ENCODE measurements around the gene LCP1.

LCP1 gene

DNA sequence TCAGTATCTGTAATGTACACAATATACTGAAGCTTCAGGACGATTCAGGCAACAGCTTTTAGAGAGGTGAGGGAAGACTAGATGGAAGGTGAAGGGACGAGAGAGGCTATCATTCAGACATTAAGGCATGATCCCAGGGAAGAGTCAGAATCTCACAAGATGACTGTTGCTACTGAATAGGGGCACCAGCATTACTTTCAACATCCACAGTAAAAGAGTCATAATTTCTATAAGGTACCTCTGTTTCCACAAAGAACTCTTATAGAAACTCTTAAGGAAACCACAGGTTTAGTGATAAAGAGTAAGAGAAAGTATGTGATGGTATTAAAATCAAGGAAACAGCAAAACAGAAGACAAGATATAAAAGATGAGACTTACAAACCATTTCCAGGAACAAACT lies 23.0 kb downstream of the LCP1 start:
- DNase-seq (ENCODE audit: low read depth, low spot score): no peak

- no peak for DNase-seq (ENCODE audit: low read depth, low spot score)
These were observed 23.8 kb downstream of the LCP1 start for GRCh38 chr13:46158222-46158621.

- no peak for DNase-seq (ENCODE audit: low read depth, low spot score)
These were observed 27.7 kb downstream of the LCP1 start for GRCh38 chr13:46154136-46154801.

GRCh38 chr13:46152627-46153328 lies 29.2 kb downstream of the LCP1 start:
- DNase-seq (ENCODE audit: low read depth, low spot score): no peak

DNA sequence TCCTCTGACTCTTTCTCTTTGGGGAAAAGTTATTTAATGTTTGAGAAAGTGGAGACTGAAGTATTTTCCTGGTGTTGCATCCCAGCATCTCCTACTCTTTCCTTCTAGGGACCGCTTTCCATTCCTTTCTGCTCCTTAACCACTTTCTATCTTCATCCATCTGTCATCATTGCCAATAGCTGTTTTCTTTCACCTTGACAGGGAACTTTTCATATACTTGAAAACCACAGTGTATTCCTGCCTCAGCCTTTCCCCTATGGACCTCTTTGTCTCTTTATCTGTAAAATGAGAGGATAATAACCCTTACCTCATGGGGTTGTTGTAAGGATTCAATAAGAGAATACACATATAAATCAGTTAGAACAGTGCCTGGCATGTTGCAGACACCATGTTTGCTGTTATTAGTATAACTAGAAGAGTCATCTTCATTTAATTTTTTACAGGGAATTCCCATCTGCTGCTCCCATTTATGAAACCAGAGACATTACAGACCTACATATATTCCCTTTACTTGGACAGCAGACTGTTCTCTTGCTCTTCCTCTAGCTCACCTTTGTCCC lies 31.8 kb downstream of the LCP1 start:
- DNase-seq (ENCODE audit: low read depth, low spot score): no peak

GRCh38 chr13:46149272-46150133 lies 32.5 kb downstream of the LCP1 start:
- no peak for DNase-seq (ENCODE audit: low read depth, low spot score)

GRCh38 chr13:46146898-46147297 lies 35.1 kb downstream of the LCP1 start:
- DNase-seq (ENCODE audit: low read depth, low spot score): no peak

DNA sequence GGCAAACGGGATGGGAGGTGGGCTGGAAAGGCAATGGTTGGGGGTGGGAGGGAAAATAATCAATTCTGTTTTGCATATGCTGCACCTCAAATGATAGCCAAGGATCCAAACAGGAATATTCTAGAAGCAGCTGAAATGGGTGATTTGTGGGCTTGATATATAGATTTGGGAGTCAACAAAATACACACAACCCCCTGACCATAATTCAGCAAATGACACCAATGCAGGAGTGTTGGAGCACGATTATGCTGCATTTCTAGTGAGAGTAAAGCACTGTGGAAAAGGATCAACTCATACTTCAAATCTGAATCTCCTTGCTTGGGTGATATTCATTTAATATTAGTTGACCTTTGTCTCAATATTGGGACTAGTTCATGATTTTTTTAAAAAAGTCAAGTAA lies 36.0 kb downstream of the LCP1 start:
- DNase-seq (ENCODE audit: low read depth, low spot score): no peak

GRCh38 chr13:46145135-46145534 lies 36.8 kb downstream of the LCP1 start:
- DNase-seq (ENCODE audit: low read depth, low spot score): no peak

DNA sequence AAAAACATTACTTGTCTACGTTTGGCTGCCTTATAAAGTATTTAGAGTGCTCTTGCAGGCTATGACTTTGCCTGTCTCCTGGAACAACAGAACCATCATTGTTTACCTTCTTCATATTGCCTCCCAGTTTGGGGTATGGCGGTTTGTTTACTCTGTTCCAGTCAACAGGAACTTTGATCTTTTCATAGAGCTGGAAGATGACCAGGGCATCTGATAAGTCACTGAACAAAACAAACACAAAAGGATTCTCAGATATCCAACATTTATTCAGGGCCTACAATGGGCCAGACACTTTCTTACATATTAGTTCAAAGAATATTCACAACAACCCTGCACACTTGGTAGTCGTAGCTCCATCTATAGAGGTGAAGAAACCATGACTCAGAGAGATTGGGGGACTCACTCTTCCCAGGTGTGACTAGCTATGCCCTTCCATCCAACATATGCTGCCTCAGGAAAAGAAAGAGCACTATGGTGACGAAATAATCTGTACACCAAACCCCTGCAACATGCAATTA lies 38.7 kb downstream of the LCP1 start:
- no peak for DNase-seq (ENCODE audit: low read depth, low spot score)

- no peak for DNase-seq (ENCODE audit: low read depth, low spot score)
These were observed 39.2 kb downstream of the LCP1 start for GRCh38 chr13:46142776-46143175.

GRCh38 chr13:46140044-46140443 lies 41.9 kb downstream of the LCP1 start:
- DNase-seq (ENCODE audit: low read depth, low spot score): no peak

GRCh38 chr13:46137627-46138317 lies 44.2 kb downstream of the LCP1 start:
- no peak for DNase-seq (ENCODE audit: low read depth, low spot score)

DNA sequence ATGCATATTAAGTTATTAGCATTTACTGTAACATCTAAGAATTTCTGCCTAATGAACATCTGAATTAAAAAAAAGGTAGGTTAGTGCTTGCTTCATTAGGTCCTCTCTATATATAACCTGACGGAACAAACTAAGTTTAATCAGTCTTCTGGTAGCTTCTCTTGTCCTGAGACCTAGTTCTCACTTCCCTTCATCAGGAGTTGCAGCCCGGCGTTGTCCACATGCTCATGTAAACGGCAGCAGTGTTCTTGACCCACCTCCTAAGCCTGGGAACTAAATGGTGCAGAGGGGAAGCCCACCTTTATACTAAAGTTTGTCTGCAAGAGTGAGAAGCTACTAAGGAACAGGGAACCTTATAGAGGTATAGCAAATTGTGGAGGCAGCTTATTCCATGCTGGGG lies 45.3 kb downstream of the LCP1 start:
- no peak for DNase-seq (ENCODE audit: low read depth, low spot score)

DNA sequence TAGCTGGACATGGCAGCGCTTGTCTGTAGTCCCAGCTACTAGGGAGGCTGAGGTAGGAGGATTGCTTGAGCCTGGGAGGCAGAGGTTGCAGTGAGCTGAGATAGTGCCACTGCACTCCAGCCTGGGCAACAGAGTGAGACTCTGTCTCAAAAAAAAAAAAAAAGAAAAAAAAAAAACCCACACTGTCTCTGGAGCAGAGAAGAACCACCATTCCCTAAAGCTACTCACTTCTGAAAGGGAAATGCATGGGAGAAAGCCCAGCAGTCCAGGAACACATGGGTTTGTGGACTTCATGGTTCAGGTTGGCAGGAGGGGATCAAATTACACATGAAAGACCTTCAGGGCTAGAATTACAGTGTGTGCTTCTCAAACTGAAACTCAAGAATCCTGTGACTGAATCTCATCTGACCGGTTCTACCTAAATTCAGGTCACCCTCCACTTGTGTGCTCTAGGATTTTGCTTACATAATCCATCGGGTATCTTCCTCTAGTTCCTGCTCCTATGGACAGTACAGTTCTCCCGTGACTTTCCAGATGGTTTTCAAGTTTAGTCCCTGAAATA lies 46.9 kb downstream of the LCP1 start:
- no peak for DNase-seq (ENCODE audit: low read depth, low spot score)

DNA sequence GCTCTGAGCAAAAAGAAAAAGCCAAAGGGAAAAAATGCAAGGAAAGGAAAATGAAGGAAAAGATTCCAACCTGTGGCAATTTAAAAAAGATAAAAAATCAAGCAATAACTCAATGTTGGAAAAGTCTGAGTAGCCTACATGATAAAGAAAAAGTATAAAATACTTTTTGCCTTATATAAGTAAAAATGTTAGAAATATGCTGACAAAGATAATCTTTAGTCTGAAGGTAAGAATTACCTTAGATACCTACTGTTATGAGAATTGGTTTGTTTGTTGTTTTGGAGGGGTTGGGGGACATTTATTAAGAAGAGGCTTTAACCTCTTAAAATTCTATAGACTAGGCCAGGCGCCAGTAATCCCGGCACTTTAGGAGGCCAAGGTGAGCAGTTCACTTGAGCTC lies 47.5 kb downstream of the LCP1 start:
- no peak for DNase-seq (ENCODE audit: low read depth, low spot score)

GRCh38 chr13:46132109-46132508 lies 49.9 kb downstream of the LCP1 start:
- no peak for DNase-seq (ENCODE audit: low read depth, low spot score)

DNA sequence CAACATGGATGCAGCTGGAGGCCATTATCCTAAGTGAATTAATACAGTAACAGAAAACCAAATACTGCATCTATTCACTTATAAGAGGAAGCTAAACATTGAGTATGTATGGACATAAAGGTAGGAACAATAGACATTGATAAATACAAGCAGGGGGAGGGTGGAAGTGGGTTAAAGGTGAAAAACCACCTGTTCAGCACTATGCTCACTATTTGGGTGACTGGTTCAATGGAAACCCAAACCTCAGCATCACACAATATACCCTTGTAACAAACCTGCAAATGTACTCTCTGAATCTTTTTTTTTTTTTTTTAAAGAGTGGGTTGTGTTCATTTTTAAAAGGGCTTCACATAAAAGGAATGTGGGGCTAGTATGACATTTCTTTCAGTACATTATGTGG lies 50.3 kb downstream of the LCP1 start:
- DNase-seq (ENCODE audit: low read depth, low spot score): no peak

DNA sequence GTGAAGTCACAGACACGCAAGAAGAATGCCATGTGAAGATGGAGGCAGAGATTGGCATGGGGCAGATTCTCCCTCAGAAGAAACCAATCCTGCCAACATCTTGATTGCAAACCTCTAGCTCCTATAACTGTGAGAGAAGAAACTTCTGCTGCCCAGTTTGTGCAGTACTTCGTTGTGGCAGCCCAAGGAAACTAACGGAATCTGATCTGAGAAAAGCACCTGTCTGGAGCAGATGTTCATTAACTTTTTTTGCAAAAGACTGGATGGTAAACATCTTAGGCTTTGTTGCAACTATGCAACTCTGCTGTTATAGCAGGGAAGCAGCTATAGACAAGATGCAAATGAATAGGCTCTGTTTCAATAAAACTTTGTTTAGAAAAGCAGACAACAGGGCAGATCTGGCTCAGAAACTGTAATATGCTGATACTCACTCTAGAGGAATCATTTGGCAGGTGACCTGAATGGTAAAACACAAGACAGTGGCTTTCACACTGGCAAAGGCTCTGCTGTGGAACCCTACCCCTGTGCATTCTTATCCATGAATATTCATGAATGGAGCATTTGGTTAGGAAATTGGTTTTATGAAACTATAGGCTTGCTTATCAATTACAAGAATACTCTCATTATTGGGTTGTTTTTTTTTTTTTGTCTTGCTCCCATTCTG lies 51.9 kb downstream of the LCP1 start:
- no peak for DNase-seq (ENCODE audit: low read depth, low spot score)

DNA sequence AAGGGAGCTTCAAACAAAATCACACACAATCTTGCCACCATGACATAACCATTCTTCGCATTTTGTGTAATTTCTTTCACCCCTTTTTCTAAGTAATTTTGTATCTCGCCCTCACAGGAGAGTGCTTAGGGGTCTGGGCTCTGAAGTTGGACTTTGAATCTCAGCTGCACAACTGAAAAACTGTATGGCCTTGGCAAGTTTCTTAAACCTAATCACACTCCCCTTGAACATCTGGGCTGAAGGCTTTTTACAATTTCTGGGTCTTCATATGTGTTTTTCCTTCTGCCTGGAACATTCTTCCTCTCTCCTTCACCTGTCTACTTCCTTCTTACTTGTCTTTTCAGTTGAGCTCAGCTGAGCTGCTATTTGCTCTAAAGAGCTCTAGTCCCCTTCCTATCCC lies 52.9 kb downstream of the LCP1 start:
- DNase-seq (ENCODE audit: low read depth, low spot score): no peak
